ENCODE data around the gene ERICH4.

DNA sequence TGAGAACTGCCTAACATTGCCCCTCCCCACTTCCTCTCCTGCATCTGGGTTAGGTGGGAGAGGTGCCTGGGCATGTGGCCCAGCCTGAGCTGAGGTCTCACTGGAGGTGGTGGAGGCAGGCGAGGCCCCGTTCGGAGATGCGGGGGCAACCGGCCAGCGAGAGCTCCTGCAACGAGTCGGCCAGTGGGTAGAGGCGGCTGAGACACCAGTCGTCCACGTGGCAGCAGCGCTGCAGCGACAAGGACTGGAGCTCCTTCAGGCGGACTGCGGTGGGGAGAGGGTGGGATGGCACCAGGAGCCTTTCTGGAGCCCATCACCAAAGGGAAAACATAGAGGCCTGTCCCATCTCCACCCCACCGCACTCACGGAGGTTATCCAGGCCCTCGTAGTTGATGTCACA lies 9.8 kb upstream of the ERICH4 start:
- TF ChIP-seq, protein P1, sequence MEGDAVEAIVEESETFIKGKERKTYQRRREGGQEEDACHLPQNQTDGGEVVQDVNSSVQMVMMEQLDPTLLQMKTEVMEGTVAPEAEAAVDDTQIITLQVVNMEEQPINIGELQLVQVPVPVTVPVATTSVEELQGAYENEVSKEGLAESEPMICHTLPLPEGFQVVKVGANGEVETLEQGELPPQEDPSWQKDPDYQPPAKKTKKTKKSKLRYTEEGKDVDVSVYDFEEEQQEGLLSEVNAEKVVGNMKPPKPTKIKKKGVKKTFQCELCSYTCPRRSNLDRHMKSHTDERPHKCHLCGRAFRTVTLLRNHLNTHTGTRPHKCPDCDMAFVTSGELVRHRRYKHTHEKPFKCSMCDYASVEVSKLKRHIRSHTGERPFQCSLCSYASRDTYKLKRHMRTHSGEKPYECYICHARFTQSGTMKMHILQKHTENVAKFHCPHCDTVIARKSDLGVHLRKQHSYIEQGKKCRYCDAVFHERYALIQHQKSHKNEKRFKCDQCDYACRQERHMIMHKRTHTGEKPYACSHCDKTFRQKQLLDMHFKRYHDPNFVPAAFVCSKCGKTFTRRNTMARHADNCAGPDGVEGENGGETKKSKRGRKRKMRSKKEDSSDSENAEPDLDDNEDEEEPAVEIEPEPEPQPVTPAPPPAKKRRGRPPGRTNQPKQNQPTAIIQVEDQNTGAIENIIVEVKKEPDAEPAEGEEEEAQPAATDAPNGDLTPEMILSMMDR (IDR thresholded peaks at IDR 0.05; ENCODE audit: low read depth, low read length, poor library complexity, severe bottlenecking): no peak
- TF ChIP-seq EZH2phosphoT487 (IDR thresholded peaks at IDR 0.05; ENCODE audit: borderline replicate concordance, low read length): no peak

All from DOHH2 (cell line).